Neural progenitor cell (in vitro differentiated cells): ENCODE measurements around the gene GAS5.

Source experiments
- EZH2 ChIP-seq: fragments of 200-600 bp; sonication (generic); IDR thresholded peaks from 2 replicates; pipeline ENCODE4 v1.6.1; 2017; ENCODE audit warnings: antibody characterized with exemption, mild to moderate bottlenecking, moderate library complexity
- TF ChIP-seq, protein P1 (sequence below): fragments of 200-600 bp; sonication (generic); IDR thresholded peaks from 2 replicates; pipeline ENCODE4 v1.5.1; 2017; ENCODE audit warnings: antibody characterized with exemption, mild to moderate bottlenecking

DNA sequence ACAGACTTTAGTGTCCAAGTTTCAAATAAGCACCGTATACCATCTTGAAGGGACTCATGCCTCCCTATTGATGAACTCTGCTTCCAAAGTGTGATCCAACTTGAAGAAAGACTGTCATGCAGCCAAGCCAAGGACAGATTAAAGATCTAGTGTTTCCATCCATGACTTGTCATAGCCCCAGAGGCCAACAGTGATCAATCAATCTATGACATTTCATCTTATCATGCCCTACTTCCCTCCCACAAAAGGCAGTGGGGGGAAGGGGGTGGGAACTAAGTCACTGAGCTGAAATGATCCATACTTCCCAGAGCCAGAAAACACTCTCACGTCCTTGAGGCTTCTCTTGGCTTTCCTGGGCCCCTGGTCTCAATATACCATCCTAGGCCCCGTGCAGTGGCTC lies 45.3 kb upstream of the GAS5 start:
- TF ChIP-seq, protein P1, sequence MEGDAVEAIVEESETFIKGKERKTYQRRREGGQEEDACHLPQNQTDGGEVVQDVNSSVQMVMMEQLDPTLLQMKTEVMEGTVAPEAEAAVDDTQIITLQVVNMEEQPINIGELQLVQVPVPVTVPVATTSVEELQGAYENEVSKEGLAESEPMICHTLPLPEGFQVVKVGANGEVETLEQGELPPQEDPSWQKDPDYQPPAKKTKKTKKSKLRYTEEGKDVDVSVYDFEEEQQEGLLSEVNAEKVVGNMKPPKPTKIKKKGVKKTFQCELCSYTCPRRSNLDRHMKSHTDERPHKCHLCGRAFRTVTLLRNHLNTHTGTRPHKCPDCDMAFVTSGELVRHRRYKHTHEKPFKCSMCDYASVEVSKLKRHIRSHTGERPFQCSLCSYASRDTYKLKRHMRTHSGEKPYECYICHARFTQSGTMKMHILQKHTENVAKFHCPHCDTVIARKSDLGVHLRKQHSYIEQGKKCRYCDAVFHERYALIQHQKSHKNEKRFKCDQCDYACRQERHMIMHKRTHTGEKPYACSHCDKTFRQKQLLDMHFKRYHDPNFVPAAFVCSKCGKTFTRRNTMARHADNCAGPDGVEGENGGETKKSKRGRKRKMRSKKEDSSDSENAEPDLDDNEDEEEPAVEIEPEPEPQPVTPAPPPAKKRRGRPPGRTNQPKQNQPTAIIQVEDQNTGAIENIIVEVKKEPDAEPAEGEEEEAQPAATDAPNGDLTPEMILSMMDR: no peak
- no peak for TF ChIP-seq EZH2
